SK-N-MC (cell line): ENCODE results near the gene TSPAN1.

Experiments
- EZH2 ChIP-seq: fragments of 200-600 bp; sonication (generic); IDR thresholded peaks from one replicate; pipeline ENCODE4 v1.6.1; 2017; ENCODE audit warnings: antibody characterized with exemption
- POLR2AphosphoS5 ChIP-seq: IDR thresholded peaks from 2 replicates; pipeline ENCODE4 v1.6.1; 2012; ENCODE audit warnings: mild to moderate bottlenecking, low read depth, low read length, borderline replicate concordance

DNA sequence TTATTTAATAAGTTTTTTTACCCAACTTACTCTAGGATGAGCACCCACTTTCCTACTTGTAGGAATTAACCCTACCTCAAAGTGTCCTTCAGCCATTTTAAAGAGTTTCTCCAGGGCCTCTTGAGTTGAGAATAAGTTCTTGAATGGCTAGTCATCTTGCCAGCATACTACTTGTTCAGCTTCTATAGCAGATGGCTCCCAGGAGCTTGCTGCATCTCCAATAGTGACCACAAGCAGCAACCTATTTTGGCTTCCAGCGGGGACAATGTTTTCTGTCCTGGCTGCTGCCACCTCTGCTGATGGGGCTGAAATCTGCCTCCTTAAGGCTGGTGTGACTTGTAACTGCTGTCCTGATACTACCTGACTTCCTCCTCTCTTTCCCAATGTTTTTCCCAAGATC is 21.7 kb upstream of the TSPAN1 start:
- TF ChIP-seq EZH2 (no peak), POLR2AphosphoS5 (no peak)
